GM18951 (cell line): ENCODE data around the gene TMEM164.

ENCODE experiments used
- POLR2A ChIP-seq: IDR thresholded peaks from 4 replicates; pipeline ENCODE4 v1.6.1; 2011; ENCODE audit warnings: mild to moderate bottlenecking; ENCODE audit not compliant: insufficient read length, insufficient read depth; ENCODE audit errors: extremely low read depth
- in situ Hi-C: fragments of 300-500 bp; cut with MboI; formaldehyde crosslinking; loops from one replicate; pipeline ENCODE4 v1.12.0; 2022; ENCODE audit warnings: low sequenced_read_pairs, mixed read lengths, inconsistent platforms; ENCODE audit not compliant: unreplicated experiment

The TMEM164 gene

DNA sequence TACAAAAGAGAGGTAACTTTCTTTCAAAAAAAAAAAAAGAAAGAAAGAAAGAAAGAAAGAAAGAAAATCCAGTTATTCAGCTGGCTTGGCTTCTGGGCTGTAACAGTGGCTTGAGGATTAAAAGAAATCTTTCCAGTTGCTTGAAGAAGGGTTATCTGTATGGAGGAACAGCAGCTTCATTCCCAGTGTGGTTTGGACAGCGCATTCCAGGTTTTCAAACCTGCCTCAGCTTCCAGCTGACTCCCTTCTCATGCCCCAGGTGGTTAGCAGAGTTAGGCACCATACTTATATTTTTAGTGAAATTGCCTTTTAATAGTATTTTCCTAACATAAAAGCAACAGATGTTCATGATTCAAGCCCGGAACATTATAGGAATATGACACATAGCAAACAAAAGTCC is 48.6 kb downstream of the TMEM164 start:
- TF ChIP-seq POLR2A, result no peak
- in situ Hi-C loops, result no loop called here

DNA sequence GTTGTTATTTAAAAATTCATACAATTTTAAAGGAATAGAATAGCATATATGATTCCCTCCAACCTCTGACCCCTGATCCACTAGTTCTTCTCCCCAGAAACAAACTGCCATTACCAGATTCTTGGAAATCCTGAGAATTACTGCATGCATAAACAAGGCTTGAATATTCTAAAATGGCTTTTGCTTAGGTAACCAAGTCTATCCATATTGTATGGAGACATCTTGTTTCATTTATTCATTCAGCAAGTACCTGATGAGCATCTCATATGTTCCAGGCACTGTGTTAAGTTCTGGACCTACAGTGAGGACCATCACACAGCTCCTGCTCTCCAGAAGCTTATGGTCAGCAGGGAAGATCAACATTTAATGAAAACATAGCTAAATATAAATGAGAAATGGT is 49.4 kb downstream of the TMEM164 start:
- TF ChIP-seq POLR2A, result no peak
- in situ Hi-C loops, result no loop called here

DNA sequence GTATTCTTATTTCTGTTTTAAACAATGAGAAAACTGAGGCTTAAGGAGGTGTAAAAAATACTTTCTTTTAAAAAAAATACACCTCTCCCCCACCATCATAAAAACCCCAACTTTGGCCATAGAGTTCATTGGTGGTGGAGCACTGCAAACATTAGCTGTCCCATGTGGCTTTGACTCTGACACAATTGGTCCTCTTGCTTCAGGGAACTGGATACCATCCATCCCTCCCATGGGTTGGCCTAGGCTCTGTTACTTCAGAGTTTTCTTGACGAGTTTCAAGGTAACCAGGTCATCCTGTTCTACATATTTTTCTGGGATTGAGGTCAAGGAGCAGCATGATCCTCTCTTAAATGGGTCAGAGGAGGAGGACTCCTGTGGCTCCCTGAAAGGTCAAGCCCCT is 50.5 kb downstream of the TMEM164 start:
- in situ Hi-C loops, result no loop called here
- no peak for TF ChIP-seq POLR2A

DNA sequence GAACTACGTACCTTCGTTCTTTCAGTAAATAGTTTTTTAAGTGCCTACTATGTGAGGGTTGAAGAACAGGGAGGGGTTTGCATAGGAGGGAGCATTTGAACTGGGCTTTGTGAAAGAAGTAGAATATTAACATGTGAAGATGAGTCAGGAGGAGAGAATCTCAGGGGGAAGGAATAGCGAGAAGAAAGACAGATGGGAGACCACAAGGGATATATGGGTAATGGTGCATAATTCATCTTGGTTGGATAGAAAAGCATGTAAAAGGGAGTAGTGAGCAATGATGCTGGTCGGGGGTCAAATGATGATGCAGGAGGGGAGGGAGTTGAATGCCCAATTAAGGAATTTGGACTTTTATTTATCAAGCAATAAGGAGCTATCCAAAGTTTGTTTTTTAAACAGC is 52.7 kb downstream of the TMEM164 start:
- no peak for TF ChIP-seq POLR2A
- in situ Hi-C loops, result no loop called here

DNA sequence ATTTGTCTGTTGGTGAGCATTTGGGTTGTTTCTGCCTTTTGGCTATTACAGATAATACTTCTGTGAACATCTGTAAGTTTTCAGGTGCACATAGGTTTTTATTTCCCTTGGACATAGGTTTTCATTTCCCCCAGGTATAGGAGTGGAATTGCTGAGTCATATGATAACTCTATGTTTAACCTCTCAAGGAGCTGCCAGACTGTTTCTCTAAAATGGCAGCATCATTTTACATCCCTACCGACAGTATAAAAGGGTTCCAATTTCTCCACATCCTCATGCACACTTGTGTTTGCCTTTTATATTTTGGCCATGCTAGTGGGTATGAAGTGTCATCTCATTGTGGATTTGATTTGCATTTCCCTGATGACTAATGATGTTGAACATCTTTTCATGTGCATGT is 53.5 kb downstream of the TMEM164 start:
- no peak for TF ChIP-seq POLR2A
- in situ Hi-C loops, result no loop called here

DNA sequence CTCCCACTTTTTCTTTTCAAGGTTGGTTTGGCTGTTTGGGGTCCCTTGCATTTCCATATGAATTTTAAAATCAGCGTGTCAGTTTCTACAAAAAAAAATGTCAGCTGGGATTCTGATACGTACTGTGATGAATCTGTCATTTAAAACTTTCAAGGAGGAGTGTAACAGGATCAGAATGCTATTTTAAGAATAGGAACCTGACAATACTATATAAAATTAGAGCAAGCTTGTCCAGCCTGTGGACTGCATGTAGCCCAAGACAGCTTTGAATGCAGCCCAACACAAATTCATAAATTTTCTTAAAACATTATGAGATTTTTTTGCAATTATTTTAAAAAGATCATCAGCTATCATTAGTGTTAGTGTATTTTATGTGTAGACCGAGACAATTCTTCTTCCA is 56.5 kb downstream of the TMEM164 start:
- TF ChIP-seq POLR2A, result no peak
- in situ Hi-C loops, result no loop called here

DNA sequence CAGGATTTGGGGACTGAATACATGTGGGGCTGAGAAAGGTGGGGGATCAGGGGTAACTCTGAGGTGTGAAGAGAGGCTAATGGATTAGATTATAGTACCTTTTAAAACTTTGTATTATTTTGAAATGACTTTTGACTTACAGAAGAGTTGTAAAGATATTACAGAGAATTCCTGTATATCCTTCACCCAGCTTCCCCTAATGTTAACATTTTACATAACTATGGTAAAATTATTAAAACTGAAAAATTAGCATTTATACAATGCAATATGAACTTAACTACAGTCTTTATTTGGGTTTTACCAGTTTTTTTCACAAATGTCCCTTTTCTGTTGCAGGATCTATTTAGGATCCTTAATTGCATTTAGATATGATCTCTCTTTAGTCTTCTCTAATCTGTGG is 57.4 kb downstream of the TMEM164 start:
- no peak for TF ChIP-seq POLR2A
- in situ Hi-C loops, result no loop called here

DNA sequence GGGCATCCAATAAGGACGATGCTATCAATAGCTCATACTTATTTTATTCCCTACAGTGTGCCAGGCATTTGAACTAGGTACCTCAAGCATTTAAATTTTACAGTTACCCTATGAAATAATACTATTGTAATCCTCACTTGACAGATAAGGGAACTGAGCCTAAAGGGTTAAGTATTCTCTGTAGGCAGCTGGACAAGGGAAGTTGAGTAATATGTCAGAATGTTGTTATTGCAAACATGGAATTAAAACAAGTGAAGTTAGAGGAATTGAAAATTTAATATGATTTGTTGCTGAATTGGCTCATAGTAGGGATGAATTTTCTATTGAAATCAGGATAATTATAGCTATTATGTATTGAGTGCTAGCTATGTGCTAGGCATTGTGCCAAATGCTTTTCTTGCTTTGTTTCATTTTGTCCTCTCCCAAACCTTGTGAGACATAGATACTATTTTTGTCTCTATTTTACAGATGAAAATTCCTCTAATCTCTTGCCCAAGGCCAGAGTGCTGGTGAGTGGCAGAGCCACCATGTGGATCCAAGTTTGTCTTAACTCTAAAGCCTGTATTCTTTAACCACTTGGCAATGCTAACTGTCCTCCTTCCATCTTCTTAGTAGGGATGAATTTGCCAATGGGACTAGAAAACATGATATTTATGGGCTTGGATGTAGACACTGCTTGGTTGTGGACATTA is 58.1 kb downstream of the TMEM164 start:
- no peak for TF ChIP-seq POLR2A
- in situ Hi-C loops, result no loop called here

DNA sequence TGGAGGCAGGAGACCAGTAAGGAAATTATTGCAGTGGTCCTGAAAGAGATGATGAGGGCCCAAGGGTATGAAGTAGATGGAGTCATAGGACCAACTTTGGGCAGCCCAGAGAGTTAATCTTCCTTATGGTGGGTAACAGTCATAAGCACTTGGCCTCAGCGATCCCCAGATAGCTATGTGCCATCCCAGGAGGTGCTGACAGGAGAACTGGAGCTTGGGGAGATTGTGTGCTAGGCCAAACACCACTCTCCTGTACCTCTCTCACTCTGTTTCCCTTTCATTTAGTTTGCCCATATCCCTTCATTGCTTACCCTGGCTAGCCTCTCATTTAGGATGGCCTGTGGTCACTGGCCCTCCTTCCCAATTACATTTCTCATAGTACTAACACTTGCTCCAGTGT is 60.0 kb downstream of the TMEM164 start:
- TF ChIP-seq POLR2A, result no peak
- in situ Hi-C loops, result no loop called here

DNA sequence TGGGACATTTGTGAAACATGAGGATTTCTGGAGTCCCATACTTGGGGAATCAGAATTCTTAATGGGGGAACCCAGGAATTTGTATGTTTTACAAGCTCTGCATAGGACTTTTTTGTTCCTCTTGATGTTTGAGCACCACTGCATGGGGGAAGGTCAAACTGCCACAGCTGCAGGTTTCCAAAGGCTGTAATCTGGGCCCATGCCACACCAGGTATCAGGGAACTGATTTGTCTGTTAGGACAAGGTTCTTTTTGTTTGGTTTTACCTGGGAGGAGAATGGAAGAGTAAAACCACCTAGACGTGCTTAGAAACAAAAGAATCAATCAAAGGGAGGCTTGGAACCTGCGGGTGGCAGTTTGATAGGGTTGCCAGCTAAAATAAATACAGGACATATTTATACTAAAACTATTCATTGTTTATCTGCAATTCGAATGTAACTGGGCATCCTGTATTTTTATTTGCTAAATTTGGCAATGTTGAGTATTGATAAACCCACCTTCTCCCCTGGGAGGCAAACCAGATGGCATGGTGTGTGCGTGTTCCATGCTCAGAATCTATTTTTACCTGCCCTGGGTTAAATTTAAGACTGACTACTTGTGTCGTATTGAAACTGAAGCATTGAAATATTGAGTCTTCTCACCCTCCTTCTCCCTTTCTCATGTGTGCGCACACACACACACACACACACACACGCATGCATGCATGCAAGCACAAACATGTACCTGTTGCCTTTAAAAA is 63.7 kb downstream of the TMEM164 start:
- in situ Hi-C loops, result no loop called here
- no peak for TF ChIP-seq POLR2A

DNA sequence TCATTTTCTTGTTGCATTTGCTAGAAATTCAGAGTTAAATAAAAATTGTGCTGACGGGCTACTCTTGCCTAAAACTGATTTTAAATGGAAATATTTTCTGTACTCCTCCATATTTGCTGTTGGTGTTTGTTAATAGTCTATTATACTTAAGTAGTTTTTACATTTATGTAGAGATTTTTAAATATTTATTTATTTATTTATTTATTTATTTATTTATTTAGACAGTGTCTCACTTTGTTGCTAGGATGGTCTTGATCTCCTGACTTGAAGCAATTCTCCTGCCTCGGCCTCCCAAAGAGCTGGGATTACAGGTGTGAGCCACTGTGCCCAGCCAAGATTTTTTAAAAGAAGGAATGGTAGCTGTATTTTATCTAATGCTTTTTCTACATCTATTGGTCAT is 68.1 kb downstream of the TMEM164 start:
- TF ChIP-seq POLR2A, result no peak
- in situ Hi-C loops, result no loop called here

DNA sequence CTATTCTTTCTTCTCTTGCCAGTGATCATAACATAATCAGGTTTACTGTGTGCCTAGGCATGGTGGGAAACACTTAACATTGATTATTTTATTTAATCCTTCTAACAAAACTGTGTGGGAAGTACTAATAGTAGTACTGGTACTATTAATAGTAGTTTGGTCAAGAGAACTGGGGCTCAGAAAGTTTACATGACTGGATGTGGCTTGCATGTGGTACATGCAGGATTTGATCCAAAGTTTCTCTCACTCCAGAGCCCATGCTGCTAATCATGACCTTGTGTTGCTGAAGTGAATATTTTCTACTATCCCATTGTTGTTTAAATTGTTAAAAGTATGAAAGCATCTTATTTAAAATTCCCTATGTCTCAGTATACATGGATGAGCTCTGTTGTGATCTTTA is 78.4 kb downstream of the TMEM164 start:
- TF ChIP-seq POLR2A, result no peak
- in situ Hi-C loops, result no loop called here

DNA sequence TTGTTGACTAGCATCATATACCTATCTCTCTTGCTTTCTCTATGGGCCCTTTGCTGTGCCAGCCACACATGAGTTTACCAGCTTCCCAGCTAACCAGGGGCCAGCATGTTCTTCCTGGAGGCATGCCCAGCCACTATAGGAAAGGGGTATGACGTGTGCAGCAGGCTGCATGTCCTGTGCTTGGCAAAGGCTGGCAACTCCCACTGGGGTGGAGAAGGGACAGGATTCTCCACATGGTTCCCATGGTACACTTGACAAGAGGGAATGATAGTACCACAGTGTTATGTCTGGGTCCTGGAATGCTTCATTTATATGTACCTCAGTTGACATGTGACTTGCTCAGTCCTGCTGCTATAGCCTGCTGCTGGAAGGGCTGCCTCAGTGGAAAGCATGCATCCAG is 78.8 kb downstream of the TMEM164 start:
- TF ChIP-seq POLR2A, result no peak
- in situ Hi-C loops, result no loop called here

DNA sequence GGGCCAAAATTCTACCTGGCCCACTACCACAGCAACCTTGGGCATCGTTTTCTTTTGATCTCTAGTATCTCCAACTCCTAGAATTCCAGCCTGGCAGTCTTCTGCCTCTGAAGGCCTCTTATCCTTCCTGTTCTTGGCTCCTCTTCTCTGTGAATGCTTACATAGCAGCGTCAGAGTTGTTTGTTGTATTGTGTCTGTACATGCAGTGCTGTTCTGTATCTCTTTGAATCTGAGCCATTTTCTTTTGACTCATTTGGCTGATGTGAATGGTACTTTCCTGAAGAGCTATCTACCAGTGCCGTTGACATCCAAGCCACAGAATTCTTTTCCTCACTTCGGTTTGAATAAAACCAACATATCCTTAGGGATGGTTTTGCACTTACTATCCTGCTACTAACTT is 79.2 kb downstream of the TMEM164 start:
- in situ Hi-C loops, result no loop called here
- TF ChIP-seq POLR2A, result no peak
